DMS53 (cell line): ENCODE results near the gene OARD1.

ENCODE experiments used
- DNase-seq: peaks from one replicate; lab custom pipeline; 2025; lab: John Stamatoyannopoulos, UW

Gene OARD1

DNA sequence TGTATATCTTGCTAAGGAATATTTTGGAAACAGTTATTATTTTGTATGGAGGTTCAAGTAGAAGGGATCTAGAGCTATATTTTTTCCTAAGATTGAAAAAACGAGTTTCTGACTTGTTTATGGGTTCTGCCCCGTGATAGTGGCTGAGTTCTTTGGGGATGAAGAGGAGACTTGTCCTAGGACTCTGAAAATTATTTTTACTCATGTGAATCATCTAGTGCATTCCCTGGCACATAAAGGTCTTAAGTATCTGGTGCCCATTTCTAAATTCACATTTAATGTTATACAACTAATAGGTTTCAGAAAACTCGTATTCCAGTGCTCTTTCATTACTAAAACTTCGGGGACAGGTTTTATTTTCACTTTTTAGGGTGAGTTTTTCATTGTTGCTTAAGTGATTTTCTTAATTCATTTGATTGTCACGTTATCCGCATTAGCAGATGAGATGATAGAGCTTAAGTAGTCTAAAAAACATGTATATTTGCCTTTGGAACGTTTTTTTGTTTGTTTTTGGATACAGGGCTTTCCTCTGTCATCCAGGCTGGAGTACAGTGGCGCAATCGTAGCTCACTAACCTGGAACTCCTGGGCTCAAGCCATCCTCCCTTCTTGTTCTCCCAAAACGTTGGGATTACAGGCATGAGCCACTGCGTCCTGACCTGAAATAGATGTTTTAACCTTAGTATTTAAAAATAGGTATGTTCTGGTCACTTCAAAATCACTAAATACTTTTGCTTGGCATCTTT lies 2.7 kb upstream of the OARD1 start:
- DNase-seq = peak; percentile 23

DNA sequence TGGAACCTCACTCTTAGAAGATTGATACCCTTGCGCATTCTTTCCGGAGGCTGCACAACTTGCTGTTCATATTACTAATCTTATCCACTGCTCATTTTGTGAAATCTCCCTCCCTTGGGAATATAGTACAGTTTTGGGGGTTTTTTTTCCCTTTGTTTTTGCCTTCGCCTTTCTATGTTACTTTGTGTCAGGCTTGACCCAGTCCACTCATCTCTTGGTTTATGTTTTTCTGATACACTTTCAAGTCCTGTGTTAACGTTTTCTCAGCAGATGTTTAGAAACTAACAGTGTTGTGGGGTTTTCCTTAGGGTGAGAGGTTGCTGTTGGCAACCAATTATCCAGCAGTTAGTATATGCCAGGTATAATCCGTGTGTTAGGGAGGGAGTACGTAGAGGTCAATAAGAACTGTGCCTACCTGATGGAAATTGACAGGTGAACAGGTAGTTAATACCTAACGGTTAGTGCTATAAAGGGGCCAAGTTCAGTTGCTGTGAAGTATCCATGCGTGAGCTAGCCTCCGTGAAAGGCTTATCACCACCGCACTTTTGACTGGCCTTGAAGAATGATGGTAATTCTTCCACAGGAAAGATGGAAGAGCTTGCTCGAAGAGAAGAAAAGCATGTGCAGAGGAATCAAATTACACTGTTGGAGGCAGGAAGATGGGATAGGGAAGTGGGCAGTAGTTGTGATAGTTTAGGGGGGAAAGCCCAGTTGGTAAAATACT lies 2.0 kb upstream of the OARD1 start:
- DNase-seq = peak; percentile 56

GRCh38 chr6:41073203-41073967 lies 1.2 kb upstream of the OARD1 start:
- DNase-seq = peak; percentile 93

GRCh38 chr6:41072836-41073202 lies 663 bp upstream of the OARD1 start, which contains the start of gene NFYA:
TSS of gene NFYA (plus strand) at chr6:41072974. CDS start at chr6:41079090, 6,116 bp downstream.
- peak; percentile 100 for DNase-seq

- DNase-seq = no peak
These were observed 644 bp downstream of the OARD1 start for GRCh38 chr6:41071501-41071922.

DNA sequence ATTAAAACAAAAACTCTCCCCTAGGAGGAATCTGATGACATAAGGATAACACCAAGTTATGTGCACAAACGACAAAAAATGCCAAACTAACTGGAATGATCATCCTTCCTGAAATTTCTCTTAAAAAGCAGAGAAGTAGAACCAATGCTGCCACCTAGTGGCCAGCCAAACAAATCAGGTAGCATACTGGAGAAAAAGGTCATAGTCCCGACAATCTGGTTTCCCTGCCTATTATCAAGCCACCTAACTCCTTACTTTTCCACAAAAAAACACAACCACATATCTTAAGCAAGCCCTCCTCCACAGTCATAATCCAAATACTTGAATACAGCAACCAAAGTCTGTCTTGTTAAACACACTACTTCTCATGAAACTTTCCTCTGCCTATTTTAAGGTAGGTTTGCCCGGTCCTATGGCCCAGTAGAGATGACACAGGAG lies 5.3 kb downstream of the OARD1 start:
- peak; percentile 86 for DNase-seq

DNA sequence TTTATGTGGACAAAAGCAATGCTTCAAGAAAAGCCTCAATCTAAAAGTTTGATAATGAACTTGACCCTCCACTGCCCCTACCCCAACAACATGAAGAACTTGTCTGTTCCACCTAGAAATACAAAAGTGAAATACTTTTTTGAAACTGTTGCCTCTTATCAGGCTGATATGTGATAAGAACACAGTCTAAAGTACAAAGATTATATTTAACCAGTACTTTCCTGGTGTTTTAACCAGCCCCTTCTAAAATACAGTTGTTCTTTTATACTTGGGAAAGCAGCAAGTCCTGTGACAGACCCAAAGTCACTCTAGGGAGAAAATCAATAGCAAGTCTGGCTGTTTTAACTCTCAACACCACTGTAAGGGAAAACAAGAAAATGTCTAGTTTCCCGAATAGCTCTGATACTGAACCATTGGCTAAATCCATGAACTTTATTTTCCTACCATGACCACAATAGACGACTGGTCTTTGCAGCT lies 6.6 kb downstream of the OARD1 start:
- DNase-seq = no peak

DNA sequence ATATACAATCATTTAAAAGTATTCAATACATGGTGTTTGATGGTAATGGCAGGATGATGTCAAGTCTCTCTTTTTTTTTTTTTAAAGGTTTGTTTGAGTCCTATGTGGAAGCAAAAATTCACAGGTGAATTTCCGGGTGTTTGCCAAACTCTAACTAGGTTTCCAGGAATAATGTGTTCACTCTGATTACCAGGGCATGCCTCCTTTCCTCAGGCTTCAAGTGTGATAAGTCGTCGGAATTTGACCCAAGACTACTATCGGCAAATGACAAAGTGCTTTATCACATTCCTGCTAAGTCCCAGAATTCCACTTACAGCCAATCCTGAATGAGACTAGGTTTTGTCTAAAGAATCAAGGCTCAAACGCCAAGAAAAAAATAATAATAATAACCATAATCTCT lies 7.3 kb downstream of the OARD1 start:
- no peak for DNase-seq

DNA sequence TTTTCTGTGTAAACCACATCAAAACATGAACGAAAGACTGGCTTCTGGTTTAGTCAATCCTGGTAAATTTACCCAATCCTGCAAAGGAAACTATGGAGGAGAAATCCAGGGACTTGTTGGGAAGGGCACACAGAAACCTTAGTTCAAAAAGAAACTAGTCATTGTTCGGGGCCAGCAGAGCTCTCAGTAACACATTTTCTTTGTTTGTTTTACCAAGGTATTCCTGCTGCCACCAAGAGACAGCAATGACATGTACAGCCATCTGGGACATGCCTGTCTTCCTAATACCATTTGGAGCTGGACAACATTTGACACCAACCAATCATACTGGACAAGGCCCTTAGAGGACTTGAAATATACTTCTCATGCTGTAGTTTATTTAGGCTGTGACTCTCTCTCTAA lies 8.3 kb downstream of the OARD1 start:
- no peak for DNase-seq

GRCh38 chr6:41062056-41062455 lies 10.1 kb downstream of the OARD1 start:
- DNase-seq = no peak

DNA sequence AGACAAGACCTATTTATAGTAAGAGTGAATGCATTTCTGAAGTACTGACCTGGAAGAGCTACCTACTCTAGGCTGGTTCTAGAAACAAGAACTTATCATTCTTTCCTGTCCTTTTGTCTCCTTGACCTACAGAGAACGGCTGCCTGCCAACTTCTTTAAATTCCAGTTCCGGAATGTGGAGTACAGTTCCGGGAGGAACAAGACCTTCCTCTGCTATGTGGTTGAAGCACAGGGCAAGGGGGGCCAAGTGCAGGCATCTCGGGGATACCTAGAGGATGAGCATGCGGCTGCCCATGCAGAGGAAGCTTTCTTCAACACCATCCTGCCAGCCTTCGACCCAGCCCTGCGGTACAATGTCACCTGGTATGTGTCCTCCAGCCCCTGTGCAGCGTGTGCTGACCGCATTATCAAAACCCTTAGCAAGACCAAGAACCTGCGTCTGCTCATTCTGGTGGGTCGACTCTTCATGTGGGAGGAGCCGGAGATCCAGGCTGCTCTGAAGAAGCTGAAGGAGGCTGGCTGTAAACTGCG lies 10.9 kb downstream of the OARD1 start:
- DNase-seq = no peak

DNA sequence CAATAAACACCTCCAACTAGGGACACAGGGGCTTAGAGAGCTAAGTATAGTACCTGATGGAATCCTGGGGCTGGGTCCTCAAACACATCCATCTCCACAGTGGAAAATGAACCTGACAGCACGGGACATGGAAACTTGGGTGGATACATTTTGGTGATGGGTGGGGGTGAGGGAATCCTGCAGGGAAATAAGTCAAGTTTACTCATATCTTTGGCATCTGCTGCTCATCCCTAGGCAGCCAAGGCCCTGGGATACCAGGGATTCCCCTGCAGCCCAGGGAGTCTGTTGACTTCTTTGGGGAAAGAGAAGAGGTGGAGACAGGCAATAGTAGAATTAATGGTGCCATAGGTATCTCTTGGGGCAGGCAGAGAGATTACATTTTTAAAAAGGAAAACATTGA lies 12.6 kb downstream of the OARD1 start:
- DNase-seq = no peak

DNA sequence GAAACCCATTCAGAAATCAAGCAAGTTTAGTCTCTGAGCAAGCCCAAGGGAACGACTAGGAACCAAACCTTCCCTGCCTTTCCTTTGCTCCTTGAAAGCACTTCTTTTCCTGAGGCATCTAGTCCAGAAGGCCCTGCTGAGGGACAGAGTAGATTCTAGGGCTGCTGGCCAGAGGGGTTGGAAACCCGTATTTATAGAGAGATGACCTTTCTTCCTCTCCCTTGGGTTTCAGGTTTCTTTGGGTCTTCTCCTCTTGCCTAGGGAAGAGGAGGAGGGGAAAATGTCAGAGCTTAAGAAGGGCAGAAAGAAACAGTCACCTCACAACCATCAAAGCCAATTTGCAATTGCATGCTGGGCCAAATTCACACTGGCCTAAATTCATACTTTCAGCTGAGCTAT lies 13.4 kb downstream of the OARD1 start:
- DNase-seq = no peak

DNA sequence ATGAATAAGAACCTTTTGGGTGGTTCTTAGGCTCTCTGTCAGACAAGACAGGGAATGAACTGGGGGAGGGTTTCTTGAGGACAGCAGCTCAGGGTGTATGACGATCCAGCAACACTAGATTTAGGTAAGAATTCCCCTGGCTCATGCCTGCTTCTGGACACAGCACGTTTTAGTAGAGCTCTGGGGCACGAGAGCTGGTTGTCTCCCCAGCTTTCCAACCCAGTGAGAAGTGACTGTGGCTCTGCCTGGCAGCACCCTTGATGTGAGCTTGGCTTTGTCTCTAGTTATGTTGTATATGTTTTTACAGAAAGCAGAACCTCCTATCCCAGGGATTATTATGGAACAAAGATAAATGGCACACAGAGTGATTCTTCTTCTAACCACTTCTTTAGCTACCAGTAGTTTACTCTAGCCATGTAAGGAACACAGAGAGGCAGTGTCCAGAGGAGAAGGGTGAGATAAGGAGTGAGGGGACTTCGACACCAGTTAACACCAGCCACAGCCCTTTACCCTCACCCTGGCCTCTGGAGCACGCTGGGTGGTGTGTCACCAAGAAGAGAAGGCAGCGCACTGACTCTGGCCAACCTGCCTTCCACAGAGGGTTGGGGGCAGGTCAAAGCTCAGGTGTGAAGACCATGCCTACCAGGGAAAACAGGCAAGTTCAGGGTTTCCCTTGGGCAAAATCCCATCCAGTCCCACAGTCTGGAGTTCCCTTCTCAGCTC lies 15.2 kb downstream of the OARD1 start:
- DNase-seq = no peak

- peak; percentile 55 for DNase-seq
These were observed 17.0 kb downstream of the OARD1 start for GRCh38 chr6:41055149-41055548.

GRCh38 chr6:41054511-41054910 lies 17.6 kb downstream of the OARD1 start:
- peak; percentile 17 for DNase-seq

GRCh38 chr6:41053041-41053440 lies 19.1 kb downstream of the OARD1 start, which contains the start of gene APOBEC2:
TSS of gene APOBEC2 (plus strand) at chr6:41053202. CDS start at chr6:41053348, 146 bp downstream.
- DNase-seq = no peak

DNA sequence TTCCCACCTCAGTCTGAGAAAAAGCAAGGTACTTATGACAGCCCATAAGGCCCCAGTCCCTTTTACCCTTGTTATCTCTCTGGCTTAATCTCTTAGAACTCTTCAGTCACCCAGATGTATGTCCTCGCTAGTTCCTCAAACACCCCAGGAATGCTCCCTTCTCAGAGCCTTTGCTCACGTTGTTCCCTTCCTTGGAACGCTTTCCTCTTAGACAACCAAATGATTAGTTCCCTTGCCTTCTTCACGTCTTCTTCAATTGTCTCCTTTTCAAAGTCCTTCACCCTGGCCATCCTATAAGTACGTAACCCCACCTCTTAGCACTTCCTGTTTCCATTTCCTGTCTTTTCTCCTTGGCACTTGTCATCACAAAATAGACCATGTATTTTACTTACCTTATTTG lies 20.3 kb downstream of the OARD1 start:
- no peak for DNase-seq

GRCh38 chr6:41050536-41050935 lies 21.6 kb downstream of the OARD1 start:
- DNase-seq = no peak

GRCh38 chr6:41049955-41050354 lies 22.2 kb downstream of the OARD1 start:
- no peak for DNase-seq

- DNase-seq = no peak
These were observed 22.6 kb downstream of the OARD1 start for GRCh38 chr6:41049521-41049920.
